ENCODE data around the gene MEGF9. TPM values are rescaled to one million over a fixed set of nuclear protein-coding genes. Genes with fewer than 3 reads are reported as not detected.
A peak's percentile ranks its signal among the peaks of the same experiment; 100 is the strongest.

The MEGF9 gene
- total and polyA plus RNA-seq, 2 donors (not counting 1 experiment from before 2014, with no cell fraction given), result 3.5 to 11.3 TPM

- Mint-ChIP-seq H3K4me3 (peak overlapping the region; percentile 80), H3K9me3 (ENCODE audit: insufficient read depth) (no peaks in the 10 kb centered on the region), H3K4me1 (peaks cover 45% of the 10 kb centered on the region), H3K27me3 (no peaks in the 10 kb centered on the region), H3K27ac (peak overlapping the region; percentile 74)
- peaks cover 43 to 44% of the 10 kb centered on the region in 2 donors for H3K4me1 ChIP-seq (ENCODE audit: control insufficient read depth in 2 of 2, insufficient read depth in 2 of 2, low read length in 2 of 2)
- H3K4me2 ChIP-seq (replicated peaks; ENCODE audit: low read depth, low read length, poor library complexity, severe bottlenecking), result peak overlapping the region; percentile 98
- ChIA-PET CTCF (interaction anchor here (1.0 to 1.6 kb wide), 4 partner anchors 18 to 500 kb away, joined by 3 to 8 read pairs (median 4); no protein-coding TSS in a partner anchor), POLR2A (interaction anchor here (0.6 to 0.8 kb wide), 2 partner anchors 19 to 659 kb away, joined by 3 read pairs; no protein-coding TSS in a partner anchor)
- peak; percentile 32 for DNase-seq
- WGBS (ENCODE audit: insufficient coverage), result 40% methylated on average over 3 of the region's 5 CpGs
- peak overlapping the region; percentile 46 for H2AFZ ChIP-seq (ENCODE audit: insufficient read depth, low read depth, low read length, poor library complexity, severe bottlenecking)
- no peak for ATAC-seq (ENCODE audit: low read depth)
- H3K9me3 ChIP-seq (ENCODE audit: control extremely low read depth in 1 of 3, control insufficient read depth in 2 of 3, insufficient read depth in 1 of 3, low read length in 2 of 3), result no peaks in the 10 kb centered on the region
- H3K79me2 ChIP-seq (ENCODE audit: control insufficient read depth, insufficient read depth, low read length), result peaks cover 57% of the 10 kb centered on the region
- intact Hi-C loops (cut with micrococcal nuclease), result loop anchor here (5.0 kb wide), 1 partner anchor 490 kb away; the partner anchor contains the start of gene RAB14
- no peaks in the 10 kb centered on the region for H3K36me3 ChIP-seq (replicated peaks in 1 of 2; ENCODE audit: control extremely low read depth in 1 of 2, control insufficient read depth in 1 of 2, extremely low read depth in 1 of 2, insufficient read depth in 2 of 2, low read length in 1 of 2)
- no peaks in the 10 kb centered on the region for H4K20me1 ChIP-seq (ENCODE audit: control insufficient read depth, insufficient read depth, low read length, poor library complexity, severe bottlenecking)
- H3K4me3 ChIP-seq (ENCODE audit: control extremely low read depth in 1 of 5, extremely low read depth in 1 of 5, insufficient read depth in 1 of 5, low read depth in 2 of 5, low read length in 4 of 5), result peak overlapping the region in 3 of 5 experiments; percentile 56 to 81 (median 79)
- peak overlapping the region; percentile 26 to 72 for H3K27ac ChIP-seq (ENCODE audit: low read length in 2 of 2)
- peak overlapping the region; percentile 82 for H3K9ac ChIP-seq (ENCODE audit: low read length)
- H3K27me3 ChIP-seq (replicated peaks in 1 of 4; ENCODE audit: control extremely low read depth in 1 of 4, control insufficient read depth in 3 of 4, insufficient read depth in 4 of 4, low read length in 3 of 4), result no peaks in the 10 kb centered on the region
- TF ChIP-seq CTCF (IDR thresholded peaks at IDR 0.05) (no peak), EZH2 (IDR thresholded peaks at IDR 0.05; ENCODE audit: borderline replicate concordance, insufficient read depth, low read depth, low read length, poor library complexity, severe bottlenecking) (no peak)
Measured at GRCh38 chr9:120711841-120712538, 2.3 kb downstream of the MEGF9 start.

DNA sequence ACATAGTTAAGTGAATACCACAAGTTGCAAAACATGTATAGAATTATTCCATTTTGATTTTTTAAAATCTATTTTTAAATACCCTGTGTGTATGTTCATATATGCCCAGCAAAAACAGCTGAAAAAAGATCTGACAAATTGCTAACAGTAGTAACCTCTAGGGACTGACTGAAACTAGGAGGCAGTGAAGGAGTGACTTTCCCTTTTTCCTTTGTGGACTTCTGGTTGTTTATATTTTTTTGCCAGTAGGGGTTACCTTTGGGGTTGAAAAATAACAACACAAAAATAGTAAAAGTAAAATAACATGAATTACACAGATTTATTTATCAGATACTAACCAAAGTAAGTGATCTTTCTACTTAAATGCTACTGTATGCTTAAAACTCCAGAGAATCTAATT lies 2.9 kb downstream of the MEGF9 start:
- peaks cover 63% of the 10 kb centered on the region for H3K79me2 ChIP-seq (ENCODE audit: control insufficient read depth, insufficient read depth, low read length)
- H3K4me1 Mint-ChIP-seq, result peaks cover 45% of the 10 kb centered on the region
- CTCF ChIA-PET, result no interaction called here

More for the DNA sequence above, 2.9 kb downstream of the MEGF9 start:
- no peaks in the 10 kb centered on the region for H3K9me3 ChIP-seq (ENCODE audit: control extremely low read depth in 1 of 3, control insufficient read depth in 2 of 3, insufficient read depth in 1 of 3, low read length in 2 of 3)
- peak overlapping the region in 2 of 5 experiments; percentile 44 to 81 for H3K4me3 ChIP-seq (ENCODE audit: control extremely low read depth in 1 of 5, extremely low read depth in 1 of 5, insufficient read depth in 1 of 5, low read depth in 2 of 5, low read length in 4 of 5)
- no peak for ATAC-seq (ENCODE audit: low read depth)
- Mint-ChIP-seq H3K4me3 (peak overlapping the region; percentile 12), H3K9me3 (ENCODE audit: insufficient read depth) (no peaks in the 10 kb centered on the region), H3K27me3 (no peaks in the 10 kb centered on the region), H3K27ac (peak overlapping the region; percentile 87)
- no peaks in the 10 kb centered on the region for H4K20me1 ChIP-seq (ENCODE audit: control insufficient read depth, insufficient read depth, low read length, poor library complexity, severe bottlenecking)
- POLR2A ChIA-PET, result interaction anchor here (0.6 kb wide), 1 partner anchor 1036 kb away, joined by 5 read pairs; no protein-coding TSS in a partner anchor
- peak overlapping the region in 1 of 2 donors; percentile 72 for H3K27ac ChIP-seq (ENCODE audit: low read length in 2 of 2)
- H3K27me3 ChIP-seq (replicated peaks in 1 of 4; ENCODE audit: control extremely low read depth in 1 of 4, control insufficient read depth in 3 of 4, insufficient read depth in 4 of 4, low read length in 3 of 4), result no peaks in the 10 kb centered on the region
- no peak for DNase-seq
- H3K4me1 ChIP-seq (ENCODE audit: control insufficient read depth in 2 of 2, insufficient read depth in 2 of 2, low read length in 2 of 2), result peaks cover 43 to 44% of the 10 kb centered on the region in 2 donors
- no peak for TF ChIP-seq CTCF (IDR thresholded peaks at IDR 0.05)
- TF ChIP-seq EZH2 (IDR thresholded peaks at IDR 0.05; ENCODE audit: borderline replicate concordance, insufficient read depth, low read depth, low read length, poor library complexity, severe bottlenecking), result no peak
- H3K9ac ChIP-seq (ENCODE audit: low read length), result peak overlapping the region; percentile 82
- intact Hi-C loops (cut with micrococcal nuclease), result loop anchor here (5.0 kb wide), 1 partner anchor 491 kb away; the partner anchor contains the start of gene RAB14
- H3K4me2 ChIP-seq (replicated peaks; ENCODE audit: low read depth, low read length, poor library complexity, severe bottlenecking), result peak overlapping the region; percentile 98
- H3K36me3 ChIP-seq (replicated peaks in 1 of 2; ENCODE audit: control extremely low read depth in 1 of 2, control insufficient read depth in 1 of 2, extremely low read depth in 1 of 2, insufficient read depth in 2 of 2, low read length in 1 of 2), result no peaks in the 10 kb centered on the region
- peak overlapping the region; percentile 60 for H2AFZ ChIP-seq (ENCODE audit: insufficient read depth, low read depth, low read length, poor library complexity, severe bottlenecking)
